Mesenchymal stem cell (in vitro differentiated cells and primary cell): ENCODE data around the gene TP73.

Source experiments
- DNase-seq: peaks from one replicate; pipeline ENCODE4 v3.0.0-alpha.2; 2013
- H2AFZ ChIP-seq: one replicate; pipeline ENCODE4 v1.6.1; 2013; ENCODE audit warnings: low read depth, mild to moderate bottlenecking, control low read depth, inconsistent platforms, low read length, moderate library complexity
- H2AK5ac ChIP-seq: 2 replicates; pipeline ENCODE4 v1.6.1; 2013; ENCODE audit warnings: low read length, moderate library complexity, mild to moderate bottlenecking, inconsistent platforms; ENCODE audit not compliant: severe bottlenecking
- H2BK120ac ChIP-seq: one replicate; pipeline ENCODE4 v1.6.1; 2013; ENCODE audit warnings: low read depth, mild to moderate bottlenecking, inconsistent platforms, low read length, moderate library complexity
- H2BK12ac ChIP-seq, 2 experiments: one replicate each; pipeline ENCODE4 v1.6.1; 2013; ENCODE audit warnings: inconsistent platforms in 2 of 2, low read length in 2 of 2, mild to moderate bottlenecking in 2 of 2, moderate library complexity in 2 of 2, control low read depth in 1 of 2
- H2BK15ac ChIP-seq: one replicate; pipeline ENCODE4 v1.6.1; 2013; ENCODE audit warnings: mild to moderate bottlenecking, low read depth, inconsistent platforms; ENCODE audit not compliant: poor library complexity, severe bottlenecking
- H2BK5ac ChIP-seq: 2 replicates; pipeline ENCODE4 v1.6.1; 2013; ENCODE audit warnings: low read depth, mild to moderate bottlenecking, low read length, control low read depth, inconsistent platforms; ENCODE audit not compliant: poor library complexity, severe bottlenecking
- H3K14ac ChIP-seq, 2 experiments: one replicate each; pipeline ENCODE4 v1.6.1; 2013; ENCODE audit warnings: inconsistent platforms in 2 of 2, low read length in 2 of 2, control low read depth in 1 of 2, mild to moderate bottlenecking in 1 of 2, moderate library complexity in 1 of 2
- H3K18ac ChIP-seq, 2 experiments: one replicate each; pipeline ENCODE4 v1.6.1; 2013; ENCODE audit warnings: inconsistent platforms in 2 of 2, low read length in 2 of 2, control low read depth in 1 of 2, low read depth in 1 of 2, mild to moderate bottlenecking in 1 of 2
- H3K23ac ChIP-seq, 2 experiments: one replicate each; pipeline ENCODE4 v1.6.1; 2013; ENCODE audit warnings: inconsistent platforms in 2 of 2, low read length in 2 of 2, mild to moderate bottlenecking in 2 of 2, moderate library complexity in 2 of 2, control low read depth in 1 of 2
- H3K27ac ChIP-seq: 2 replicates; pipeline ENCODE4 v1.5.1; 2013; ENCODE audit warnings: mild to moderate bottlenecking, moderate library complexity, low read length, control low read depth, inconsistent platforms; ENCODE audit not compliant: poor library complexity, severe bottlenecking
- H3K27me3 ChIP-seq, 2 experiments: 2 replicates each; pipeline versions ENCODE4 v1.6.1 to v1.7.0; 2013; ENCODE audit warnings: low read length in 2 of 2, mild to moderate bottlenecking in 2 of 2, moderate library complexity in 2 of 2, control low read depth in 1 of 2, inconsistent platforms in 1 of 2; ENCODE audit not compliant: control insufficient read depth in 1 of 2, insufficient read depth in 1 of 2
- H3K36me3 ChIP-seq, 2 experiments: 2 replicates each; pipeline versions ENCODE4 v1.6.1 to v1.7.0; 2013; ENCODE audit warnings: low read length in 2 of 2, control low read depth in 1 of 2, inconsistent platforms in 1 of 2, low read depth in 1 of 2, mild to moderate bottlenecking in 1 of 2; ENCODE audit not compliant: insufficient read depth in 2 of 2, control insufficient read depth in 1 of 2
- H3K4ac ChIP-seq, 2 experiments: one replicate each; pipeline ENCODE4 v1.6.1; 2013; ENCODE audit warnings: inconsistent platforms in 2 of 2, low read length in 2 of 2, mild to moderate bottlenecking in 2 of 2, moderate library complexity in 2 of 2, control low read depth in 1 of 2, low read depth in 1 of 2
- H3K4me1 ChIP-seq: 2 replicates; pipeline ENCODE4 v1.6.1; 2013; ENCODE audit warnings: low read depth, low read length, control low read depth; ENCODE audit not compliant: control insufficient read depth, insufficient read depth
- H3K4me2 ChIP-seq: 2 replicates; pipeline ENCODE4 v1.6.1; 2013; ENCODE audit warnings: low read length, mild to moderate bottlenecking, inconsistent platforms; ENCODE audit not compliant: poor library complexity, severe bottlenecking
- H3K4me3 ChIP-seq, 2 experiments: 2 replicates each; pipeline versions ENCODE4 v1.5.1 to v1.7.0; 2013; ENCODE audit warnings: low read length in 2 of 2, mild to moderate bottlenecking in 2 of 2, control low read depth in 1 of 2, low read depth in 1 of 2; ENCODE audit not compliant: insufficient read depth in 1 of 2
- H3K79me1 ChIP-seq: replicated peaks from 2 replicates; pipeline ENCODE4 v1.6.1; 2013; ENCODE audit warnings: mild to moderate bottlenecking, control low read depth, low read length, inconsistent platforms; ENCODE audit not compliant: poor library complexity, severe bottlenecking
- H3K9ac ChIP-seq: 2 replicates; pipeline ENCODE4 v1.7.0; 2013; ENCODE audit warnings: mild to moderate bottlenecking, low read length, moderate library complexity
- H3K9me3 ChIP-seq: 2 replicates; pipeline ENCODE4 v1.7.0; 2013; ENCODE audit warnings: mild to moderate bottlenecking, low read length; ENCODE audit not compliant: control insufficient read depth
- H4K8ac ChIP-seq: one replicate; pipeline ENCODE4 v1.6.1; 2013; ENCODE audit warnings: inconsistent platforms, mild to moderate bottlenecking, low read length, moderate library complexity
- H4K91ac ChIP-seq: one replicate; pipeline ENCODE4 v1.6.1; 2013; ENCODE audit warnings: mild to moderate bottlenecking, low read length, inconsistent platforms
- WGBS: methylation state at CpG from one replicate; pipeline ENCODE4 v1.1.7; 2013; ENCODE audit warnings: mixed read lengths; 5-methylcytosine and 5-hydroxymethylcytosine counted together

The TP73 gene

DNA sequence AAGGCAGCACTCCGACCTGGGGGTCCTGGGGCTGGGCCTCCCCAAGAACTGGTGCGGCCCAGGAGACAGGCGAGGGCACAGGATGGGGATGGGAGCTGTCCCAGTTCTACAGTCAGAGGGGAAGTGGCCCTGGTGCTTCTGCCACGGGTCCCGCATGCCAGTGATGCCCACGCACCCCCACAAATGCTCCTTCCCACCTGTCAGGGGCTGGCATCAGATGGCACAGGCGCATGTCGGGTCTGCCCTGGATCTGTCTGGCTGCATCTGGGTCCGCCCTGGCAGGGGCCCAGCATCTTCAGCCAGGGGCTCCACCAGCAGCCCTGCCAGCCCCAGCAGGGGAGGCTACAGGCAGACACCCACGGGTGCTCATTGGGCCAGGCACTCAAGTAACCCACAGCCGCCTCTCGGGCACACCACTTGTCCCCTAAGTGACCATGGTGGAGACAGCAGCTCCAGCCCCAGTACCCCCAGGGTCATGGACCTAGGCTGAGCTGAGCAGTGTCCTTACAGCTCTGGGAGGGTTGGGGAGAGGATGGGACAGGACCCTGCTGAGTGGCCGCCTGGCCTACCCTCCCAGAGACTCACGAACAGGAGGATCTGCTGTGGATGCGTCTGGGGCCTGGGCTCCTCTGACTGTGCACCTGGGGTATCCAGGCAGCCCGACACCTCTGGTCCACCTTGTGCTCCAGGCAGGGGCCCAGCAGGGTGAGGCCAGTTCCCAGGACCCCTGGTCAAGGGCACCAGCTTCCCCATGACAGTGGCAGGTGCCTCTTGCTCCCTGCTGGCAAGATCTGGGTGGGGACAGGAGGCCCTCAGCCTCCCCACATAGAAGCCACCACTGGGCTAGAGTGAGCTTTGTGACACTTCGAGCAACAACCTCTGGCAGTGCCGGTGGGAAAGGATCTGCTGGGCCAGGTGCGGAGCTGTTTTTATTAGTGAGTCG lies 125.6 kb downstream of the TP73 start:
- H2BK12ac ChIP-seq: peak overlapping the region in 1 of 2 experiments; percentile 10
- H3K4ac ChIP-seq: no peak overlapping the region
- H3K27ac ChIP-seq: no peak overlapping the region
- H3K23ac ChIP-seq: no peak overlapping the region
- DNase-seq: no peak
- no peak overlapping the region for H2AFZ ChIP-seq
- H3K14ac ChIP-seq: no peak overlapping the region
- H3K4me3 ChIP-seq: no peak overlapping the region
- no peak overlapping the region for H3K4me2 ChIP-seq
- no peak overlapping the region for H3K18ac ChIP-seq
- H2BK15ac ChIP-seq: no peak overlapping the region
- H3K9me3 ChIP-seq: no peaks in the 10 kb centered on the region
- 94% methylated on average over 19 of the region's 20 CpGs for WGBS
- no peak overlapping the region for H2BK120ac ChIP-seq
- H3K36me3 ChIP-seq: peaks cover 48 to 58% of the 10 kb centered on the region in 2 experiments
- no peak overlapping the region for H4K8ac ChIP-seq
- no peak overlapping the region for H2BK5ac ChIP-seq
- peaks cover 19% of the 10 kb centered on the region for H3K79me1 ChIP-seq
- H4K91ac ChIP-seq: no peak overlapping the region
- H3K4me1 ChIP-seq: peaks cover 50% of the 10 kb centered on the region
- H2AK5ac ChIP-seq: no peak overlapping the region
- H3K9ac ChIP-seq: no peak overlapping the region
- no peaks in the 10 kb centered on the region for H3K27me3 ChIP-seq

DNA sequence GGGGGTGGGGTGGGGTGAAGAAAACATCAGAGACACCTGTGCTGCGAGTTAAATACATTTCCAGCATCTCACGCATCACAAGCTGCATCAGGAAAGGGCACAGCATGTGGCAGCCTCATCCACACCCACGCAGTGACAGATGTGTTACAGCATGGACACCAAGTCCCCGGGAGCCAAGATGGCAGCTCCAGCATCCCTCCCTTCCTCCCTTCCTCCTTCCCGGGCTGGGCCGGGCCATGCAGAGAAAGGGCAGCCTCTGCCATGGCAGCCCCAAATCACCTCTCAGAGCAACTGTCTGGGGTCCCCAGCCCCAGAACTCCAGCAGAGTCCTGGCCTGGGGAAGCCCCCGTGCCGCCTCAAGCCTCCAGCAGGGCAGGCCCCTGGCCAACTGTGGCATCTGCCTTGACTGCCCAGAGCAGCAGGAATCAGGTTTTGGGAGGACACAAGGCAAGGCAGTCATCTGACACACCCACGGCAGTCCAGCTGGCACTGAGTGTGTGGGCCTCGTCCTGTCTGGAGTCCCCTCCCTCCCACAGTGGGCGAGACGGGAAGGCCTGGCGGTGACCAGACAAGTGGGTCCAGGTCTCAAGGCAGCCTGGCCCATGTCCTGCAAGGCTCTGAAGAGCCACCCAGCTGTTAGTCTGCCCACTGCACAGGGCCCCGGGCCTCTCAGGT lies 126.4 kb downstream of the TP73 start:
- no peak overlapping the region for H2BK5ac ChIP-seq
- H3K9ac ChIP-seq: no peak overlapping the region
- no peak overlapping the region for H3K14ac ChIP-seq
- H3K4me3 ChIP-seq: no peak overlapping the region
- H3K23ac ChIP-seq: no peak overlapping the region
- no peak overlapping the region for H3K27ac ChIP-seq
- 89% methylated on average over 14 of the region's 14 CpGs for WGBS
- peaks cover 42% of the 10 kb centered on the region for H3K4me1 ChIP-seq
- peaks cover 56 to 64% of the 10 kb centered on the region in 2 experiments for H3K36me3 ChIP-seq
- no peak overlapping the region for H3K4me2 ChIP-seq
- no peaks in the 10 kb centered on the region for H3K9me3 ChIP-seq
- no peak overlapping the region for H4K91ac ChIP-seq
- no peak overlapping the region for H3K18ac ChIP-seq
- no peak overlapping the region for H2AK5ac ChIP-seq
- peak overlapping the region in 1 of 2 experiments; percentile 20 for H3K4ac ChIP-seq
- peaks cover 21% of the 10 kb centered on the region for H3K79me1 ChIP-seq
- no peak overlapping the region for H2BK120ac ChIP-seq
- no peaks in the 10 kb centered on the region for H3K27me3 ChIP-seq
- H2BK15ac ChIP-seq: no peak overlapping the region
- H2BK12ac ChIP-seq: no peak overlapping the region
- H2AFZ ChIP-seq: no peak overlapping the region
- no peak overlapping the region for H4K8ac ChIP-seq
- no peak for DNase-seq

DNA sequence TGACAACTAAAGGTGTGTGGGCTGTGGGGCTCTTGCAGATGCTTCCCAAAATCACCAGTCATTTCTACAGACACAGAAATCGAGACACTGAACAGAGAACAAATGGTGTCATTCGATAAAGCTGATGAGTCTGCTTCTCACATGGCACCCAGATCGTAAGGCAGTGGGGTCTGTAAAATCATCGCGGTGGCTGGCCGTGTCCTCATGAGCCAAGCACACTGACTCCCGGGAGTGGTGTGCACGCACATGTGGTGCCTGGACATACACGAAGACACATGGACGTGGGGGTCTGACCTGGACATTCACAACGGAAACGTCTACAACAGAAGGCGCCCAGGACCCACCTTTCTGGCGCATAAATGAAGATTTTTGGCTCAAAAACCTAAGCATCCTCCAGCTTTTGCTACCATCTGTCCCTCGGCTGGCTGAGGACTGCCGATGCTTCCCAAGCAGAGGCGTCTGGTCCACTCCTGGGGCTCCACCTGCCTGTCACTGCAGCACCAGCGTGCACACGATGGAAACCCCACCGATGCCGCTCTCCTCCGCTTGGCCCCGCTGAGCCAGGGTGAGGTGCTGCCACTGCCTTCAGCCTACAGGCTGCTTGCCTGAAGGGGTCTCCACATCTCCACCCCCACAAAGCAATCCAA lies 127.1 kb downstream of the TP73 start:
- WGBS: 94% methylated on average over 23 of the region's 23 CpGs

More for the DNA sequence above, 127.1 kb downstream of the TP73 start:
- H4K8ac ChIP-seq: no peak overlapping the region
- no peak overlapping the region for H2BK120ac ChIP-seq
- no peak overlapping the region for H3K18ac ChIP-seq
- H2AK5ac ChIP-seq: no peak overlapping the region
- no peak overlapping the region for H2BK12ac ChIP-seq
- H2BK15ac ChIP-seq: no peak overlapping the region
- peaks cover 62 to 71% of the 10 kb centered on the region in 2 experiments for H3K36me3 ChIP-seq
- H3K27me3 ChIP-seq: no peaks in the 10 kb centered on the region
- H3K4me2 ChIP-seq: no peak overlapping the region
- H3K4me1 ChIP-seq: peaks cover 35% of the 10 kb centered on the region
- no peak overlapping the region for H3K27ac ChIP-seq
- H4K91ac ChIP-seq: no peak overlapping the region
- peaks cover 26% of the 10 kb centered on the region for H3K79me1 ChIP-seq
- no peak overlapping the region for H2BK5ac ChIP-seq
- no peak overlapping the region for H3K4ac ChIP-seq
- no peak for DNase-seq
- no peak overlapping the region for H3K23ac ChIP-seq
- no peak overlapping the region for H3K9ac ChIP-seq
- H3K4me3 ChIP-seq: no peak overlapping the region
- no peak overlapping the region for H3K14ac ChIP-seq
- H3K9me3 ChIP-seq: no peaks in the 10 kb centered on the region
- no peak overlapping the region for H2AFZ ChIP-seq
